Activated CD4-positive, alpha-beta T cell treated with anti-CD3 and anti-CD28 coated beads, Interleukin-2, amount 50 U/mL, for 1 hour (primary cell): ENCODE data around the gene RYR1.
"Not testable (repeated sequence)": the region's sequence is repeated elsewhere in the genome, so short reads cannot be mapped to it uniquely, and the experiment has no call there.

Experiments used
- DNase-seq: peaks from one replicate; pipeline ENCODE4 v3.0.0-alpha.2; 2020

The RYR1 gene

DNA sequence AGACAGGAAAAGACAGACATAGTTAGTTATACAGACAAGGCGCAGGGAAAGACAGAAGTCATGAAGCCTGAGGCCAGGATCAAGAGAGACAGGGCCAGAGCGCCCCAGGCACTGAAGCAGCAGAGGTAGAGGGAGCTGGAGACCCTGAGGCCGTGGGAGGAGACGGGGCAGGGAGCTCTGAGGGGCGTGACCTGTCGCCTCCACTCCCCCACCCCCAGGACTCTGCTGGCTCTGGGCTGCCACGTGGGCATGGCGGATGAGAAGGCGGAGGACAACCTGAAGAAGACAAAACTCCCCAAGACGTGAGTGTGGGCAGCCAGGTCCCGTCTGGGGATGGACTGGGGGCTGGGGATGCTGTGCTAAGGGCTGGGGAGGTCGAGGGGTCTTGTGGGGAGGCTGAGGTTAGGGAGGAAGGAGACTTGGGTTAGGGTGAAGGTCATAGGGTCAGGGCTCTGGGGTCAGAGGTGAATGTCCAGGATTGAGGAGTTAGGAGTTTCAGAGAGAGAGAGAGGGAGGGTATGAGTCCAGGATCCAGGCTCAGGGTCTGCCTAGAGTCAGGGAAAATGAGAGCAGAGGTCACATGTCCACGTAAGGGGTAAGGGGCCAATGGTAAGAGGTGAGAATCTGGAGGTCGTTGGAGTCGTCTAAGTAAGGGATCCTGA is 31.1 kb downstream of the RYR1 start:
- DNase-seq: no peak

DNA sequence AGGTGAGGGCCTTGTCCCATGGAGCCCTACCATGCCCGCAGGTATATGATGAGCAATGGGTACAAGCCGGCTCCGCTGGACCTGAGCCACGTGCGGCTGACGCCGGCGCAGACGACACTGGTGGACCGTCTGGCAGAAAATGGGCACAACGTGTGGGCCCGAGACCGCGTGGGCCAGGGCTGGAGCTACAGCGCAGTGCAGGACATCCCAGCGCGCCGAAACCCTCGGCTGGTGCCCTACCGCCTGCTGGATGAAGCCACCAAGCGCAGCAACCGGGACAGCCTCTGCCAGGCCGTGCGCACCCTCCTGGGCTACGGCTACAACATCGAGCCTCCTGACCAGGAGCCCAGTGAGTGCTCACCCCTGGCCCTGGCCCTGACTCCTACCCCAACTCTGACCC is 32.6 kb downstream of the RYR1 start:
- no peak for DNase-seq

DNA sequence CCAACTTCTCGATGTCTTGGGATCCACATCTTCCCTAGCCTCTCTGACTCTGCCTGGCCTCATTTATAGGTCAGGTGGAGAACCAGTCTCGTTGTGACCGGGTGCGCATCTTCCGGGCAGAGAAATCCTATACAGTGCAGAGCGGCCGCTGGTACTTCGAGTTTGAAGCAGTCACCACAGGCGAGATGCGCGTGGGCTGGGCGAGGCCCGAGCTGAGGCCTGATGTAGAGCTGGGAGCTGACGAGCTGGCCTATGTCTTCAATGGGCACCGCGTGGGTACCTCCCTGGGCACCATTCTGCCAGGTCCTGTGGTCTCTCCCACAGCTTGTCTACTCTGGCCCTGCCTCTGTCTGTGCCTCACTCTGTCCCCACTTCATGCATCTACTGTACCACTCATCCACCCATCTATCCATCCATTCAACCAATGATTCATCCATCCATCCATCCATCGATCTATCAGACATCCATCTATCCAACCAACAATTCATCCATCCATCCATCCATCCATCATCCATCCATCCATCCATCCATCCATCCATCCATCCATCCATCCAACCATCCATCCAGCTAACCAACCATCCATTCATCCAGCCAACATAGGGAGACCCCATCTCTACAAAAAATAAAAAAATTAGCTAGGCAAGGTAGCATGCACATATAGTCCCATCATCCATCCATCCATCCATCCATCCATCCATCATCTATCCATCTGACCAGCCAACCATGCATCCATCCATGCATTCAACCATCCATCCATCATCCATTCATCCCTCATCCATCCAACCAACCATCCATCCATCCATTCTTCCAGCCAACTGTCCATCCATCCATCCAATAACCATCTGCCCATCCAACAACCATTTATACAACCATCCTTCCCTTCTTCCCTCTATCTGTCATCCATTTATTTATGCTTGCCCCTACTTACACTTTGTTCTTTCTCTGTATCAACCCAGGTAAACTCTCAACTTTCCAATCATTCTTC is 34.3 kb downstream of the RYR1 start:
- no peak for DNase-seq

DNA sequence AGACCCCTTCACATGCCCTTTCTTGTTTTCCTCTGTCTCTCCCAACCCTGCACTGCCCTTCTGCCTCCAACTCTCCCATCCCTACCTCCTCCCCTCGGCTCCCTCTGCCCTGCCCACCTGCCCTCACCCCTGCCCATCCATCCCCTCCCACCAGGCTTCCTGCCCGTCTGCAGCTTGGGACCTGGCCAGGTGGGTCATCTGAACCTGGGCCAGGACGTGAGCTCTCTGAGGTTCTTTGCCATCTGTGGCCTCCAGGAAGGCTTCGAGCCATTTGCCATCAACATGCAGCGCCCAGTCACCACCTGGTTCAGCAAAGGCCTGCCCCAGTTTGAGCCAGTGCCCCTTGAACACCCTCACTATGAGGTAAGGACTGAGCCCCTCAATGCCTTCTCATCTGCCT is 35.7 kb downstream of the RYR1 start:
- DNase-seq: no peak

DNA sequence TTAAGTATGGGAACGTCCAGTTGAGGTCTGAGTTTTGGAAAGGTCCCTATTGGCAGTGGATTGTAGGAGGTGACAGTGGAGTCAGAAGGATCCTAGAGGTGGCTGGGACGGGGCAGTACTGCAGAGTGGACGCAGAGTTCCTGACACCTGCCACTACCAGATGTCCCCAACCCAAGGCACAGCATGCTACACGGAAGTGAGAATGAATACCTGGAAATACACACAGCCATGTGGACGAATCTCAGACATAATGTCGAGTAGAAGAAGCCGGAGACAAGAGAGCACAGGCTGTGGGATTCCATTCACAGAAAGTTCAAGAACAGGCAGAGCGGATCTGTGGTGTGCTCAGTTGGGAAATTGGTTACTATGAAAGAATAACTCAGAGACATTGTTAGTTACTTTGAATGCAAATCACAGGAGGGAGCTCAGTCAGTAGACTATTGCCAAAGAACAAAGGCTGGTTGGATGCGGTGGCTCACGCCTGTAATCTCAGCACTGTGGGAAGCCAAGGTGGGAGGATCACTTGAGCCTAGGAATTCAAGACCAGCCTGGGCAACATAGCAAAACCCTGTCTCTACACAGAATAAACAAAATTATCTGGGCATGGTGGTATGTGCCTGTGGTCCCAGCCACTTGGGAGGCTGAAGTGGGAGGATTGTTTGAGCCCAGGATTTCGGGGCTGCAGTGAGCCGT is 37.4 kb downstream of the RYR1 start:
- DNase-seq: no peak

DNA sequence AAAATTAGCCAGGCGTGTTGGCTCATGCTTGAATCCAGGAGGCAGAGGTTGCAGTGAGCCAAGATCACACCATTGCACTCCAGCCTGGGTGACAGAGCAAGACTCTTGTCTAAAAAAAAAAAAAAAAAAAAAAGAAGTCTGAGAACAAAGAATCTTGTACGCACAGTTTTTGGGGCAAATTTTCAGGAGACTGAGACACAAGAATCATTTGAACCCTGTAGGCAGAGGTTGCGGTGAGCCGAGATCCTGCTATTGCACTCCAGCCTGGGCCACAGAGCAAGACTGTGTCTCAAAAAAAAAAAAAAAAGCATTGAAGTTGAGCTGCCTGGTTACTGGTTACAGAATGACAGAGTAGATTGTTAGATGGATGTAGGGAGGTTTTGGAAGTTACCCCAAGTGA is 39.2 kb downstream of the RYR1 start:
- DNase-seq: not testable (repeated sequence)

DNA sequence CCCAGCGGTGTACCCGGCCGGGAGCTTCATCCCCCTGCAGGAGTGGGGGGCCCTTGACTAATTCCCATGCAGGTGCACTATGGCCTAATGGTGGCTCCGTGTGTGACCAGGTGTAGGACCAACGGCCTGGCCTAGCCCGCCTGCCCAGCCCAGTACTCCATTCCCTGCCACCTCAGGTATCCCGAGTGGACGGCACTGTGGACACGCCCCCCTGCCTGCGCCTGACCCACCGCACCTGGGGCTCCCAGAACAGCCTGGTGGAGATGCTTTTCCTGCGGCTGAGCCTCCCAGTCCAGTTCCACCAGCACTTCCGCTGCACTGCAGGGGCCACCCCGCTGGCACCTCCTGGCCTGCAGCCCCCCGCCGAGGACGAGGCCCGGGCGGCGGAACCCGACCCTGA is 39.7 kb downstream of the RYR1 start:
- DNase-seq: no peak

DNA sequence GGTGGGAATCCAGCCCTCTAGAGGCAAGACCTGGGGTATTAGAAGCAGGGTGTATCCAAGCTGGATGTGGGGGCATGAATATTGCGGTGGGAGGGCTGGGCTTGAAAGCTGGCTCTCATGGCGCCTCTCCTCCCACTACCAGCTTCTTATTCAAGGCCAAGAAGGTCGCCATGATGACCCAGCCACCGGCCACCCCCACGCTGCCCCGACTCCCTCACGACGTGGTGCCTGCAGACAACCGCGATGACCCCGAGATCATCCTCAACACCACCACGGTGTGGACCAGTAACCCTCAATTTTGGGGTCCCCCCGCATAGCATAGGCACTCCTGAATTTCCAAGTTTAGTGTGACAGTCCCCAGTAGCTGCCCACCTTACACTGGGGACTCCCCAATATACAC is 41.7 kb downstream of the RYR1 start:
- no peak for DNase-seq

DNA sequence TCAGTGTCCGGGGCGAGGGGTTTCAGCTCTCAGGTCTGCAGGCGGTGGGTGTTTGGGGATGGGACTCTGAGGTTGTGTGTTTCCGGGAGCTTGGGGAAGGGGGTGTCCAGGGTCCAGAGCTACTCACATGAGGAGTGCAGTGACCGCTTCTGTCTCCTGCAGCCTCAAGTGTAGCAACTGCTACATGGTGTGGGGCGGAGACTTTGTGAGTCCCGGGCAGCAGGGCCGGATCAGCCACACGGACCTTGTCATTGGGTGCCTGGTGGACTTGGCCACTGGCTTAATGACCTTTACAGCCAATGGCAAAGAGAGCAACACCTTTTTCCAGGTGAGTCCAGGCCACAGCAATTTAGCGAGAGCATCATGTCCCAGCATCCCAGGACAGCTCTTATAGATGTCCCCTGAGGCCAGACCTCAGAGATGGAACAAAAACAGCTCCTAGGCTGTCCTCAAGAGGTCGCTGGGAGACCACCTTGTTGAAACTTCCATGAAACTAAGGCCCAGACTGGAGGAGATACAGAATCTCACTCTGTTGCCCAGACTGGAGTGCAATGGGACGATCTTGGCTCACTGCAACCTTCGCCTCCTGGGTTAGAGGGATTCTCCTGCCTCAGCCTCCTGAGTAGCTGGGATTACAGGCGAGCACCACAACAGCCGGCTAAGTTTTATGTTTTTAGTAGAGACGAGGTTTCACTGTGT is 44.9 kb downstream of the RYR1 start:
- no peak for DNase-seq

DNA sequence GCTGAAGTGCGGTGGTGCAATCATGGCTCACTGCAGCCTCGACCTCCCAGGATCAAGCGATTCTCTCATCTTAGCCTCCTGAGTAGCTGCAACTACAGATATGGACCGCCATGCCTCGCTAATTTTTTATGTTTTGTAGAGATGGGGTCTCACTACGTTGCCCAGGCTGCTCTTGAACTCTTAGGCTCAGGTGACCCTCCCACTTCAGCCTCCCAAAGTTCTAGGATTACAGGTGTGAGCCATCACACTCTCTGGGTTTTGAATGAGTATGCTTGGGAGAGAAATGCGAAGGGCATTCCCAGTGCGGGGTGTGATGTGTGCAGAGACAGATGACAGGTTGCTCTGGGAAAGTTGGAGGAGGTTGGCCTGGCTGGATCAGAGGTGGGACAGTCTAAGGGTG is 49.0 kb downstream of the RYR1 start:
- DNase-seq: no peak

DNA sequence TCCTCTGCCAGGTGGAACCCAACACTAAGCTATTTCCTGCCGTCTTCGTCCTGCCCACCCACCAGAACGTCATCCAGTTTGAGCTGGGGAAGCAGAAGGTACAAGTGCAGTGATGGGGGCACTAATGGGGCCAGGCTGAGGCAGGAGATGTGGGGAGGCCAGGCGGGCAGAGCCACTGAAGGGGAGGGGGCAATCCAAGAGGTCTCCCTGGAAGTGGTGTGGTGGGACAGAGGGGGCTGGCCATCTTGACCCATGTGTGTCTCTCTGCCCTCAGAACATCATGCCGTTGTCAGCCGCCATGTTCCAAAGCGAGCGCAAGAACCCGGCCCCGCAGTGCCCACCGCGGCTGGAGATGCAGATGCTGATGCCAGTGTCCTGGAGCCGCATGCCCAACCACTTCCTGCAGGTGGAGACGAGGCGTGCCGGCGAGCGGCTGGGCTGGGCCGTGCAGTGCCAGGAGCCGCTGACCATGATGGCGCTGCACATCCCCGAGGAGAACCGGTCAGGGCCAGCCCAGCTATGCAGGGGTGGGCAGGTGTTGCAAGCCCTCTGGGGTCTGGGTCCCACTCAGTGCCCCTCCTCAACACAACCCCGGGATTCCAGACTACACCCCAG is 49.6 kb downstream of the RYR1 start:
- no peak for DNase-seq

DNA sequence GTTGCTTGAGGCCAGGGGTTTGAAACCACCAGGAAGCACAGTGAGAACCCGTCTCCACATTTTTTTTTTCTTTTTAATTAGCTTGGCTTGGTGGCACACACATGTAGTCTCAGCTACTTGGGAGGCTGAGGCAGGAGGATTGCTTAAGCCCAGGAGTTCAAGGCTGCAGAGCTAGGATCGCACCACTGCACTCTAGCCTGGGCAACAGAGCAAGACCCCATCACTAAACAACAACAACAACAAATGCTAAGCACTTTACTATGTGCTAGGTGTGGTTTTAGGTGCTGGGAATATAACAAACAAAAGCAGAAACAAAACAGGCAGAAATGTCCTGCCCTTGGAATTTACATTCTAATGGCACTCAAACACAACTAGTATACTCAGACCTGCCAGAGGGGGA is 51.3 kb downstream of the RYR1 start:
- no peak for DNase-seq

DNA sequence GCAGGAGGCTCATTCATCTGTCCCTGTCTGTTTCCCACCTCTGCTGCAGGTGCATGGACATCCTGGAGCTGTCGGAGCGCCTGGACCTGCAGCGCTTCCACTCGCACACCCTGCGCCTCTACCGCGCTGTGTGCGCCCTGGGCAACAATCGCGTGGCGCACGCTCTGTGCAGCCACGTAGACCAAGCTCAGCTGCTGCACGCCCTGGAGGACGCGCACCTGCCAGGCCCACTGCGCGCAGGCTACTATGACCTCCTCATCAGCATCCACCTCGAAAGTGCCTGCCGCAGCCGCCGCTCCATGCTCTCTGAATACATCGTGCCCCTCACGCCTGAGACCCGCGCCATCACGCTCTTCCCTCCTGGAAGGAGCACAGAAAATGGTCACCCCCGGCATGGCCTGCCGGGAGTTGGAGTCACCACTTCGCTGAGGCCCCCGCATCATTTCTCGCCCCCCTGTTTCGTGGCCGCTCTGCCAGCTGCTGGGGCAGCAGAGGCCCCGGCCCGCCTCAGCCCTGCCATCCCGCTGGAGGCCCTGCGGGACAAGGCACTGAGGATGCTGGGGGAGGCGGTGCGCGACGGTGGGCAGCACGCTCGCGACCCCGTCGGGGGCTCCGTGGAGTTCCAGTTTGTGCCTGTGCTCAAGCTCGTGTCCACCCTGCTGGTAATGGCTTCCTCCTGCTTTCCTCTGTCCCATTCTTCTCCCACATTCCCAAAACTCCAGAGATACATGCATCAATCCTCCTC is 52.2 kb downstream of the RYR1 start:
- DNase-seq: no peak

DNA sequence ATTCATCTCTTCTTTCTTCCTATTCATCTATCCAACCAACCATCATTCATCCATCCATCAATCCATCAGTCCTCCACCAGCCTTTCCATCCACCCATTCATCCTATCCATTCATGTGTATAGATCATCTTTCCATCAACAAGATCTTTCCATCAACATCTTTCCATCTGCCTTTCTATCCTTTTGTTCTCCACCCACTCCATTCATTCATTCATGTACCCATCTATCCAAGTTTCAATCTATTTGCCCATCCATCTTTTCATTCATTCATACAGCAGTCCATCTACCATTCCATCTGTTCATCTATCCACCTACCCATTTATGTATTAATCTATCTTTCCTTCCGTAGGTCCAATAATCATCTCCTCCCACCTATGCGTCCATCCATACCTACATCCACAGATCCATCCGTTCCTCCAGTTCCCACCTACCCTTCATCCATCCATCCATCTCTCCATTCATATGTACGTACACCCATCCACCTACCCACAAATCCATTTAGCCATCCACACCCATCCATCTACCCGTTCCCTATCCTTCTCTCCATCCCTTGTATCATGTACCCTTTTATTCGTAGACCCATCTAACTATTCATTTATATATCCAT is 53.3 kb downstream of the RYR1 start:
- no peak for DNase-seq

DNA sequence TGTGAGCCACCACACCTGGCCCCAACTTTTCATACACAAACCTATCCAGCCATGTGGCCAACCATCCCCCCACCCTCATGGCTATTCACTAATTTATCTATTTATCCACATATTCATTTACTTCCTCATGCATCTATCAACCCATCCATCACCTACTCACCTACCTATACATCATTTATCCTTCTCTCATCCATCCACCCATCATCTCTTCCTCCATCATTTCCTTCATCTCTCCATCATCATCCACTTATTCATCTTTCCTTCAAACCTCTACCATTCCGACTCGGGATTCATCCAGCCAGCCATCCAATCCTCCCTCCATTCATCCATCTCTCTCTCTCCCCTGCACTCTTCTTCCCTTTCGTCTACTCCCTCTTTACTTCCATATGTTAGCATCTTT is 54.6 kb downstream of the RYR1 start:
- DNase-seq: no peak

DNA sequence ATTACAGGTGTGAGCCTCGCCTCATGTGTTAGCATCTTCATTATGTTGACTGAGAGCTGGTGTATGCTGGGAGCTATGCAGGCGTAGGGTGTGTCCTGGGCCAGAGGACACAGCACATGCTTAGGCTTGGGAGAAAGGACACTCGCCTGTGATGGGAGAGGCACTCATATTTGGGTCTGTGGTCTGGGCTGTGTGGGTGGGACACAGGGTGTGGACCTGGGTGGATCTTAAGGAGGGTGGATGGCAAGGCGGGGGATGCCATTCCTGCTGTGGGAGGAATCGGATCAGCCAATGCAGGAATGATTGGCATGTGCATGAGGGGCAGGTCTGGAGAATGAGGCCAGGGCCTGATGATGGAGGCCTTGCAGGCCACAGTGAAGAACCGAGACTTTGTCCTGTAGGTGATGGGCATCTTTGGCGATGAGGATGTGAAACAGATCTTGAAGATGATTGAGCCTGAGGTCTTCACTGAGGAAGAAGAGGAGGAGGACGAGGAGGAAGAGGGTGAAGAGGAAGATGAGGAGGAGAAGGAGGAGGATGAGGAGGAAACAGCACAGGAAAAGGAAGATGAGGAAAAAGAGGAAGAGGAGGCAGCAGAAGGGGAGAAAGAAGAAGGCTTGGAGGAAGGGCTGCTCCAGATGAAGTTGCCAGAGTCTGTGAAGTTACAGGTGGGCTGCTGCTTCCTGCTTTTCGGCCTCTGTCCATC is 55.4 kb downstream of the RYR1 start:
- no peak for DNase-seq

DNA sequence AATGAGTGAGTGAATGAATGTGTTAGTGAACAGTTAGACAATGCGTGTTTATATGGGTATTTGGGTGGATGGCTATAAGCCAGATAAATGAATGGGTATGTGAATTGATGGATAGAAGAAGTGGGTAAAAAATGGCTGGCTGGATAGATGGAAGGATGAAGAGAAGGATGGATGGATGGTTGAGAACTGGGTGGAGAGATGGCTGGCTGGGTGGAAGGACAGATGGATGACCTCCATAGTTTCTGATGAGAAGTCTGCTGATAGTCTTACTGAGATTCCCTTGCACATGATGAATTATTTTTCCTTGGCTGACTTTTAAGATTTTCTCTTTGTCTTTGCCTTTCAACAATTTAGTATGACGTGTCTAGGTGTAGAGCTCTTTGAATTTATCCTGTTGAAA is 57.4 kb downstream of the RYR1 start:
- DNase-seq: no peak

DNA sequence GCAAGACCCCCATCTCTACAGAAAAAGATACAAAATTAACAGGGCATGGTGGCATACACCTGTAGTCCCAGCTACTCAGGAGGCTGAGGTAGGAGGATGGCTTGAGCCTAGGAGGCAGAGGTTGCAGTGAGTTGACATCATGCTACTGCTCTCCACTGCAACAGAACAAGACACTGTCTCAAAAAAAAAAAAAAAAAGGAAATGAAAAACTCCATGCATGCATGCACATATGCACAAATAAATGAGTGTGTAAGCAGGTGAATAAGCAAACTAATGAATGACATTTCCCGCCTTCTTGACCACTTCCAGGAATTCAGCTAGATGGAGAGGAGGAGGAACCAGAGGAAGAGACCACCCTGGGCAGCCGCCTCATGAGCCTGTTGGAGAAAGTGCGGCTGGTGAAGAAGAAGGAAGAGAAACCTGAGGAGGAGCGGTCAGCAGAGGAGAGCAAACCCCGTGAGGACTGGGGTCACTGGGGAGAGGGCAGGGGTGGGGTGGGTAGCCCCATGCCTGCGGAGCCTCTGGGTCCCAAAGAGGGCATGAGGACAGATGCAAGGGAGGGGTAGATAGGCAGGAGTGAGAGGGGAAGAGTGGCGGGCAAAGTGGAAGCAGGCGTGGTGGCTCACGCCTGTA is 58.8 kb downstream of the RYR1 start:
- DNase-seq: no peak

DNA sequence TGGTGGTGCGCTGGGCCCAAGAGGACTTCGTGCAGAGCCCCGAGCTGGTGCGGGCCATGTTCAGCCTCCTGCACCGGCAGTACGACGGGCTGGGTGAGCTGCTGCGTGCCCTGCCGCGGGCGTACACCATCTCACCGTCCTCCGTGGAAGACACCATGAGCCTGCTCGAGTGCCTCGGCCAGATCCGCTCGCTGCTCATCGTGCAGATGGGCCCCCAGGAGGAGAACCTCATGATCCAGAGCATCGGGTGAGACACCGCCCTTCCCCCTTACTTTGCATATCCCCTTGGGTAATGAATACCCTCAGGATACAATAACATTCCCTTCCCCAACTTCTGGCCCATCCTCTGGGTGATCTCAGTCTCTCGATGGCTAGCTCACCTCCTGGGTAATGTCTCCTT is 60.9 kb downstream of the RYR1 start:
- no peak for DNase-seq

DNA sequence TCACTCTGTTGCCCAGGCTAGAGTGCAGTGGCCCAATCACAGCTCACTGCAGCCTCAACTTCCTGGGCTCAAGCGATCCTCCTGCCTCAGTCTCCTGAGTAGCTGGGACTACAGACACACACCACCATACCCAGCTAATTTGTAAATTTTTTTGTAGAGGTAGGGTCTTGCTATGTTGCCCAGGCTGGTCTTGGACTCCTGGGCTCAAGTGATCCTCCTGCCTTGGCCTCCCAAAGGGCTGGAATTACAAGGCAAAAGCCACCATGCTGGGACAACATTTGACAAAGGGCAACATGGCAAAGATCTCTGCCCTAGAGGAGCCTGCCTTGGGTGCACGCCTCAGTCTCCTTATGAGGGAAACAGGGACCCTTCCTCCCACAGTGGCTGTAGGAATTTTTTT is 61.9 kb downstream of the RYR1 start:
- not testable (repeated sequence) for DNase-seq
